SK-N-SH (cell line): Measurements from ENCODE around the gene SLC2A13. TPM values are rescaled to one million over a fixed set of nuclear protein-coding genes. Genes with fewer than 3 reads are reported as not detected.

Experiments
- CTCF ChIA-PET: fragments of 300-600, 350-600 bp; formaldehyde crosslinking; extraction: SDS; loops from one replicate; lab custom pipeline; 2021; lab: Yijun Ruan, JAX
- POLR2A ChIA-PET: fragments of 350-600 bp; sonication (Branson Sonifier 250); formaldehyde crosslinking; extraction: SDS; loops from one replicate; lab custom pipeline; 2020; ENCODE audit warnings: antibody characterized with exemption, inconsistent platforms; lab: Yijun Ruan, JAX
- DNase-seq: peaks from one replicate; pipeline ENCODE4 v3.0.0; 2012
- H2AFZ ChIP-seq: fragments of 200-600 bp; sonication (generic); 2 replicates; pipeline ENCODE4 v1.8.1; 2016; ENCODE audit warnings: antibody characterized with exemption, mild to moderate bottlenecking, low read depth
- H3F3A ChIP-seq: fragments of 200-600 bp; sonication (generic); replicated peaks from 2 replicates; pipeline ENCODE3; 2016; ENCODE audit warnings: antibody characterized with exemption, mild to moderate bottlenecking; ENCODE audit not compliant: insufficient read depth
- H3K27ac ChIP-seq, 2 experiments: fragments of 200-500 bp in 1 of 2; fragments of 200-600 bp in 1 of 2; sonication (Bioruptor generic) in 1 of 2; sonication (generic), shearing (Covaris generic) in 1 of 2; 2 replicates each; pipeline versions ENCODE4 v1.5.1 to v1.6.1; 2014 to 2016; ENCODE audit warnings: low read depth in 2 of 2, inconsistent platforms in 1 of 2, low read length in 1 of 2, mild to moderate bottlenecking in 1 of 2, mixed read lengths in 1 of 2
- H3K27me3 ChIP-seq: fragments of 200-600 bp; sonication (generic), shearing (Covaris generic); 2 replicates; pipeline ENCODE4 v1.6.1; 2016; ENCODE audit warnings: mixed run types; ENCODE audit not compliant: insufficient read depth
- H3K36me3 ChIP-seq, 2 experiments: fragments of 200-500 bp in 1 of 2; fragments of 200-600 bp in 1 of 2; sonication (Bioruptor generic) in 1 of 2; sonication (generic) in 1 of 2; replicated peaks in 1 of 2; 2 replicates each; pipeline versions ENCODE3 to v1.5.1; 2014 to 2016; ENCODE audit warnings: low read length in 1 of 2, mild to moderate bottlenecking in 1 of 2; ENCODE audit not compliant: insufficient read depth in 2 of 2, control insufficient read depth in 1 of 2
- H3K4me1 ChIP-seq, 2 experiments: fragments of 200-500 bp in 1 of 2; fragments of 200-600 bp in 1 of 2; sonication (Bioruptor generic) in 1 of 2; sonication (generic), shearing (Covaris generic) in 1 of 2; 2 replicates each; pipeline versions ENCODE4 v1.5.1 to v1.6.1; 2014 to 2016; ENCODE audit warnings: low read depth in 1 of 2, low read length in 1 of 2, mixed run types in 1 of 2; ENCODE audit not compliant: insufficient read depth in 2 of 2, control insufficient read depth in 1 of 2
- H3K4me2 ChIP-seq: fragments of 200-600 bp; sonication (generic), shearing (Covaris generic); 2 replicates; pipeline ENCODE4 v1.6.1; 2017; ENCODE audit warnings: mixed run types
- H3K4me3 ChIP-seq, 2 experiments: fragments of 200-500 bp in 1 of 2; fragments of 200-600 bp in 1 of 2; sonication (Bioruptor generic) in 1 of 2; sonication (generic), shearing (Covaris generic) in 1 of 2; 2 replicates each; pipeline versions ENCODE4 v1.5.1 to v1.8.1; 2014 to 2016; ENCODE audit warnings: low read depth in 2 of 2, inconsistent platforms in 1 of 2, low read length in 1 of 2, mild to moderate bottlenecking in 1 of 2, mixed read lengths in 1 of 2, moderate library complexity in 1 of 2
- H3K79me2 ChIP-seq: fragments of 200-600 bp; sonication (generic); 2 replicates; pipeline ENCODE4 v1.8.1; 2017; ENCODE audit warnings: mild to moderate bottlenecking; ENCODE audit not compliant: insufficient read depth
- H3K9ac ChIP-seq: fragments of 200-600 bp; sonication (generic); 2 replicates; pipeline ENCODE4 v1.6.1; 2017; ENCODE audit warnings: mixed run types
- H3K9me2 ChIP-seq: fragments of 200-600 bp; sonication (generic); 2 replicates; pipeline ENCODE4 v1.6.1; 2017; ENCODE audit warnings: mixed run types
- H3K9me3 ChIP-seq: fragments of 200-600 bp; sonication (generic); 2 replicates; pipeline ENCODE4 v1.6.1; 2017; ENCODE audit warnings: mixed run types, mild to moderate bottlenecking, moderate library complexity
- H4K20me1 ChIP-seq: fragments of 200-600 bp; sonication (generic); 2 replicates; pipeline ENCODE4 v1.6.1; 2017; ENCODE audit warnings: mild to moderate bottlenecking, mixed run types; ENCODE audit not compliant: insufficient read depth
- EP300 ChIP-seq, 2 experiments: IDR thresholded peaks; 2 replicates each; pipeline versions ENCODE4 v1.4.0 to v1.6.1; 2012; ENCODE audit warnings: borderline replicate concordance in 1 of 2, low read depth in 1 of 2, low read length in 1 of 2
- GABPA ChIP-seq: IDR thresholded peaks from 2 replicates; pipeline ENCODE4 v1.4.0; 2012; ENCODE audit warnings: low read depth, mild to moderate bottlenecking
- JUND ChIP-seq: IDR thresholded peaks from 2 replicates; pipeline ENCODE4 v1.4.0; 2012
- MXI1 ChIP-seq: IDR thresholded peaks from 2 replicates; pipeline ENCODE4 v1.6.1; 2012; ENCODE audit warnings: mild to moderate bottlenecking, low read depth, low read length, improper control_type of control experiment
- PBX3 ChIP-seq: IDR thresholded peaks from 2 replicates; pipeline ENCODE4; 2012
- RAD21 ChIP-seq: IDR thresholded peaks from 2 replicates; pipeline ENCODE4 v1.6.1; 2012; ENCODE audit warnings: mild to moderate bottlenecking, low read length
- RCOR1 ChIP-seq: fragments of 150-350 bp; IDR thresholded peaks from 2 replicates; pipeline ENCODE4 v1.6.1; 2017; ENCODE audit warnings: antibody characterized with exemption, low read length
- RFX5 ChIP-seq: IDR thresholded peaks from 2 replicates; pipeline ENCODE4 v1.6.1; 2012; ENCODE audit warnings: mild to moderate bottlenecking, improper control_type of control experiment, low read length
- SIN3A ChIP-seq: IDR thresholded peaks from 2 replicates; pipeline ENCODE4 v1.6.1; 2012; ENCODE audit warnings: low read depth, mild to moderate bottlenecking, low read length, moderate library complexity, borderline replicate concordance
- SMC3 ChIP-seq: IDR thresholded peaks from 2 replicates; pipeline ENCODE4 v1.6.1; 2012; ENCODE audit warnings: low read depth, low read length, improper control_type of control experiment
- TAF1 ChIP-seq: IDR thresholded peaks from 2 replicates; pipeline ENCODE4 v1.6.1; 2012; ENCODE audit warnings: low read depth, mild to moderate bottlenecking, low read length, moderate library complexity, borderline replicate concordance
- TCF12 ChIP-seq: IDR thresholded peaks from 2 replicates; pipeline ENCODE4 v1.4.0; 2012
- WGBS: methylation state at CpG from one replicate; pipeline ENCODE4 v1.1.6; 2017; ENCODE audit warnings: low lambda C conversion rate; 5-methylcytosine and 5-hydroxymethylcytosine counted together
- polyA plus RNA-seq, 3 experiments: library from polyadenylated mRNA; depleted of rRNA; stranded (reverse); fragments of >200 nt; gene quantifications; 2 replicates each; pipeline ENCODE4 v1.2.3, GENCODE V29; 2012
- TF ChIP-seq, protein P1 (sequence below): IDR thresholded peaks from 2 replicates; pipeline ENCODE4 v1.6.1; 2012; ENCODE audit warnings: mild to moderate bottlenecking, low read depth, low read length, moderate library complexity
- TF ChIP-seq, protein P2 (sequence below): fragments of 200-600 bp; sonication (generic); IDR thresholded peaks from 2 replicates; pipeline ENCODE4 v1.6.1; 2017; ENCODE audit warnings: antibody characterized with exemption, mild to moderate bottlenecking, moderate library complexity
- TF ChIP-seq, protein P3 (sequence below): IDR thresholded peaks from 2 replicates; pipeline ENCODE4 v1.4.0; 2012; ENCODE audit warnings: low read depth

SLC2A13 gene
- polyA plus RNA-seq, 1 of the 3 experiments (the other 2 are of a cell fraction), result 0.21 TPM

DNA sequence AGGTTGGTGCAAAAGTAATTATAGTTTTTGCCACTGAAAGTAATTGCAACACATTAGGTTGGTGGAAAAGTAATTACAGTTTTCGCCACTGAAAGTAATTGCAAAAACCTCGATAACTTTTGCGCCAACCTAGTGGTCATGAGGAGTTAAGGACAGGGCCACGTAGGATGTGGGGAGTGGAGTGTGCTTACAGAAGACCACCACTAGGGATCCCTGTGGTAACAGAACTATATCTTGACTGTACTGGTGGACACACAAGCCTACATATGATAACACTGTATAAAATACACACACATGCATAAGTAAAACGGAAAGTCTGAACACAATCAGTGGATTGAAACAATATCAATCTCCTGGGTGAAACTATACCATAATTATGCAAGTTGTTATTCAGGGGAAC, 298.8 kb downstream of the SLC2A13 start:
- POLR2A ChIA-PET, result no interaction called here
- peak; percentile 25 for DNase-seq
- Histone ChIP-seq H3K9me3 (no peaks in the 10 kb centered on the region), H3K4me3 (no peak overlapping the region), H3K4me2 (no peak overlapping the region), H3K9ac (no peak overlapping the region), H3K79me2 (no peaks in the 10 kb centered on the region), H3K36me3 (no peaks in the 10 kb centered on the region), H3K9me2 (no peaks in the 10 kb centered on the region), H4K20me1 (no peaks in the 10 kb centered on the region), H3K4me1 (no peaks in the 10 kb centered on the region), H2AFZ (no peak overlapping the region), H3K27me3 (no peaks in the 10 kb centered on the region), H3K27ac (no peak overlapping the region), H3F3A (no peaks in the 10 kb centered on the region)
- TF ChIP-seq, protein P1, sequence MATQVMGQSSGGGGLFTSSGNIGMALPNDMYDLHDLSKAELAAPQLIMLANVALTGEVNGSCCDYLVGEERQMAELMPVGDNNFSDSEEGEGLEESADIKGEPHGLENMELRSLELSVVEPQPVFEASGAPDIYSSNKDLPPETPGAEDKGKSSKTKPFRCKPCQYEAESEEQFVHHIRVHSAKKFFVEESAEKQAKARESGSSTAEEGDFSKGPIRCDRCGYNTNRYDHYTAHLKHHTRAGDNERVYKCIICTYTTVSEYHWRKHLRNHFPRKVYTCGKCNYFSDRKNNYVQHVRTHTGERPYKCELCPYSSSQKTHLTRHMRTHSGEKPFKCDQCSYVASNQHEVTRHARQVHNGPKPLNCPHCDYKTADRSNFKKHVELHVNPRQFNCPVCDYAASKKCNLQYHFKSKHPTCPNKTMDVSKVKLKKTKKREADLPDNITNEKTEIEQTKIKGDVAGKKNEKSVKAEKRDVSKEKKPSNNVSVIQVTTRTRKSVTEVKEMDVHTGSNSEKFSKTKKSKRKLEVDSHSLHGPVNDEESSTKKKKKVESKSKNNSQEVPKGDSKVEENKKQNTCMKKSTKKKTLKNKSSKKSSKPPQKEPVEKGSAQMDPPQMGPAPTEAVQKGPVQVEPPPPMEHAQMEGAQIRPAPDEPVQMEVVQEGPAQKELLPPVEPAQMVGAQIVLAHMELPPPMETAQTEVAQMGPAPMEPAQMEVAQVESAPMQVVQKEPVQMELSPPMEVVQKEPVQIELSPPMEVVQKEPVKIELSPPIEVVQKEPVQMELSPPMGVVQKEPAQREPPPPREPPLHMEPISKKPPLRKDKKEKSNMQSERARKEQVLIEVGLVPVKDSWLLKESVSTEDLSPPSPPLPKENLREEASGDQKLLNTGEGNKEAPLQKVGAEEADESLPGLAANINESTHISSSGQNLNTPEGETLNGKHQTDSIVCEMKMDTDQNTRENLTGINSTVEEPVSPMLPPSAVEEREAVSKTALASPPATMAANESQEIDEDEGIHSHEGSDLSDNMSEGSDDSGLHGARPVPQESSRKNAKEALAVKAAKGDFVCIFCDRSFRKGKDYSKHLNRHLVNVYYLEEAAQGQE, result no peak
- TF ChIP-seq RCOR1 (no peak), GABPA (no peak), RFX5 (no peak), RAD21 (peak; percentile 43), TCF12 (no peak), MXI1 (no peak)
- TF ChIP-seq, protein P2, sequence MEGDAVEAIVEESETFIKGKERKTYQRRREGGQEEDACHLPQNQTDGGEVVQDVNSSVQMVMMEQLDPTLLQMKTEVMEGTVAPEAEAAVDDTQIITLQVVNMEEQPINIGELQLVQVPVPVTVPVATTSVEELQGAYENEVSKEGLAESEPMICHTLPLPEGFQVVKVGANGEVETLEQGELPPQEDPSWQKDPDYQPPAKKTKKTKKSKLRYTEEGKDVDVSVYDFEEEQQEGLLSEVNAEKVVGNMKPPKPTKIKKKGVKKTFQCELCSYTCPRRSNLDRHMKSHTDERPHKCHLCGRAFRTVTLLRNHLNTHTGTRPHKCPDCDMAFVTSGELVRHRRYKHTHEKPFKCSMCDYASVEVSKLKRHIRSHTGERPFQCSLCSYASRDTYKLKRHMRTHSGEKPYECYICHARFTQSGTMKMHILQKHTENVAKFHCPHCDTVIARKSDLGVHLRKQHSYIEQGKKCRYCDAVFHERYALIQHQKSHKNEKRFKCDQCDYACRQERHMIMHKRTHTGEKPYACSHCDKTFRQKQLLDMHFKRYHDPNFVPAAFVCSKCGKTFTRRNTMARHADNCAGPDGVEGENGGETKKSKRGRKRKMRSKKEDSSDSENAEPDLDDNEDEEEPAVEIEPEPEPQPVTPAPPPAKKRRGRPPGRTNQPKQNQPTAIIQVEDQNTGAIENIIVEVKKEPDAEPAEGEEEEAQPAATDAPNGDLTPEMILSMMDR, result peak; percentile 37
- TF ChIP-seq, protein P3, sequence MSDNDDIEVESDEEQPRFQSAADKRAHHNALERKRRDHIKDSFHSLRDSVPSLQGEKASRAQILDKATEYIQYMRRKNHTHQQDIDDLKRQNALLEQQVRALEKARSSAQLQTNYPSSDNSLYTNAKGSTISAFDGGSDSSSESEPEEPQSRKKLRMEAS, result no peak
- WGBS, result 77% methylated on average over 5 of the region's 5 CpGs
- CTCF ChIA-PET, result no interaction called here

DNA sequence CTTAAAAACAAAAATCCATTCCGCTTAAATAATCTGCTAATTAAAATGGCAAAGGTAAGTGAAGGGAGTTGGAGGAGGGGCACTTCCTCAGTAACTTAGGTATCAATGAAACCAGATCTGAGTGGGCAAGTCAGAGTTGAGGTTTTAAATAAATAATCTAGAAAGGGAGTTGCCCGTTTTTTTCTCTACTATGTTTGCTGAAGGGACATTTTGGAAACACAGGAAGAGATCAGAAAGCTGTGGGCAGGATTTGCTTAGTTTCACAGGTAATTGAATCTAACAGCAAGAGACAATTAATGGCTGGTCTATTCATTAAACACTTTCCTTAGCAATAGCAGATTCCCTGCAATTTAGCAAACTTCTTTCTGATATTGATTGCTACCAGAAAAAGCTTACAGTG, 300.2 kb downstream of the SLC2A13 start:
- Histone ChIP-seq H3K4me3 (no peak overlapping the region), H4K20me1 (no peaks in the 10 kb centered on the region), H3K4me1 (no peaks in the 10 kb centered on the region), H3K79me2 (no peaks in the 10 kb centered on the region), H3K9ac (no peak overlapping the region), H3K9me2 (no peaks in the 10 kb centered on the region), H3K4me2 (no peak overlapping the region), H3K36me3 (no peaks in the 10 kb centered on the region), H3K9me3 (no peaks in the 10 kb centered on the region), H3K27ac (no peak overlapping the region), H3F3A (no peaks in the 10 kb centered on the region), H3K27me3 (no peaks in the 10 kb centered on the region), H2AFZ (no peak overlapping the region)
- ChIA-PET POLR2A (no interaction called here), CTCF (interaction anchor here (0.9 to 1.0 kb wide), 2 partner anchors 8 to 13 kb away, joined by 3 to 4 read pairs; no protein-coding TSS in a partner anchor)
- TF ChIP-seq SIN3A (no peak), JUND (no peak), EP300 (IDR thresholded peaks at IDR 0.05; ENCODE audit: borderline replicate concordance in 1 of 2, low read depth in 1 of 2, low read length in 1 of 2) (no peak), SMC3 (no peak), PBX3 (no peak), TAF1 (no peak)
- 48% methylated on average over 2 of the region's 2 CpGs for WGBS
- DNase-seq, result no peak
